ENCODE measurements around the gene ZNF14.
"Not testable (repeated sequence)": the region's sequence is repeated elsewhere in the genome, so short reads cannot be mapped to it uniquely, and the experiment has no call there.

Gene ZNF14

GRCh38 chr19:19732579-19733501, at the start of gene ZNF14:
Gene ZNF14 (minus strand): TSS chr19:19733112. CDS start chr19:19732958, 154 bp downstream.
- TF ChIP-seq, protein P1, sequence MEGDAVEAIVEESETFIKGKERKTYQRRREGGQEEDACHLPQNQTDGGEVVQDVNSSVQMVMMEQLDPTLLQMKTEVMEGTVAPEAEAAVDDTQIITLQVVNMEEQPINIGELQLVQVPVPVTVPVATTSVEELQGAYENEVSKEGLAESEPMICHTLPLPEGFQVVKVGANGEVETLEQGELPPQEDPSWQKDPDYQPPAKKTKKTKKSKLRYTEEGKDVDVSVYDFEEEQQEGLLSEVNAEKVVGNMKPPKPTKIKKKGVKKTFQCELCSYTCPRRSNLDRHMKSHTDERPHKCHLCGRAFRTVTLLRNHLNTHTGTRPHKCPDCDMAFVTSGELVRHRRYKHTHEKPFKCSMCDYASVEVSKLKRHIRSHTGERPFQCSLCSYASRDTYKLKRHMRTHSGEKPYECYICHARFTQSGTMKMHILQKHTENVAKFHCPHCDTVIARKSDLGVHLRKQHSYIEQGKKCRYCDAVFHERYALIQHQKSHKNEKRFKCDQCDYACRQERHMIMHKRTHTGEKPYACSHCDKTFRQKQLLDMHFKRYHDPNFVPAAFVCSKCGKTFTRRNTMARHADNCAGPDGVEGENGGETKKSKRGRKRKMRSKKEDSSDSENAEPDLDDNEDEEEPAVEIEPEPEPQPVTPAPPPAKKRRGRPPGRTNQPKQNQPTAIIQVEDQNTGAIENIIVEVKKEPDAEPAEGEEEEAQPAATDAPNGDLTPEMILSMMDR (conservative IDR thresholded peaks at IDR 0.05; ENCODE audit: low read depth, low read length): peak; percentile 23
- DNase-seq (ENCODE audit: low read depth): peak; percentile 71
- H3K4me3 ChIP-seq (ENCODE audit: low read length): peak within 1 kb of the TSS; percentile 79

GRCh38 chr19:19781791-19782190, 48.9 kb upstream of the ZNF14 start:
- H3K4me3 ChIP-seq (ENCODE audit: low read length); DNase-seq (ENCODE audit: low read depth): not testable (repeated sequence)

- no peak overlapping the region for H3K4me3 ChIP-seq (ENCODE audit: low read length)
- DNase-seq (ENCODE audit: low read depth): no peak
- TF ChIP-seq, protein P1 (conservative IDR thresholded peaks at IDR 0.05; ENCODE audit: low read depth, low read length): no peak
These were observed 45.8 kb upstream of the ZNF14 start for GRCh38 chr19:19778666-19779065.

DNA sequence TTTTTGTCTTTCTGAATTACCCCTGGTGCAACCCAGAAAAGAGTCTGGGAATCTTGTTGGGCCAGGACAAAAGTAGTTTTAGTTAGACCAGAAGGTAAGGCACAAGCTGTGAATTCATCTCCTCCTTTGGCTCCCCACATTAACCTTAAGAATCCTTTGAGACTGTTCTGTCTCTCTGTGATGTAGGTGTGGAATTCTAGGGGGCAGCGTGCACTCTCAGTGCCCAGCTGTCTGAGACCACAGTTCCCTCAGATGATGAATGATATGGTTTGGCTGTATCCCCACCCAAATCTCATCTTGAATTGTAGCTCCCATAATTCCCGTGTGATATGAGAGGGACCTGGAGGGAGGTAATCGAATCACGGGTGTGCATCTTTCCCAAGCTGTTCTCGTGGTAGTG, 44.8 kb upstream of the ZNF14 start:
- TF ChIP-seq, protein P1 (conservative IDR thresholded peaks at IDR 0.05; ENCODE audit: low read depth, low read length): no peak
- no peak for DNase-seq (ENCODE audit: low read depth)
- peak overlapping the region; percentile 82 for H3K4me3 ChIP-seq (ENCODE audit: low read length)

DNA sequence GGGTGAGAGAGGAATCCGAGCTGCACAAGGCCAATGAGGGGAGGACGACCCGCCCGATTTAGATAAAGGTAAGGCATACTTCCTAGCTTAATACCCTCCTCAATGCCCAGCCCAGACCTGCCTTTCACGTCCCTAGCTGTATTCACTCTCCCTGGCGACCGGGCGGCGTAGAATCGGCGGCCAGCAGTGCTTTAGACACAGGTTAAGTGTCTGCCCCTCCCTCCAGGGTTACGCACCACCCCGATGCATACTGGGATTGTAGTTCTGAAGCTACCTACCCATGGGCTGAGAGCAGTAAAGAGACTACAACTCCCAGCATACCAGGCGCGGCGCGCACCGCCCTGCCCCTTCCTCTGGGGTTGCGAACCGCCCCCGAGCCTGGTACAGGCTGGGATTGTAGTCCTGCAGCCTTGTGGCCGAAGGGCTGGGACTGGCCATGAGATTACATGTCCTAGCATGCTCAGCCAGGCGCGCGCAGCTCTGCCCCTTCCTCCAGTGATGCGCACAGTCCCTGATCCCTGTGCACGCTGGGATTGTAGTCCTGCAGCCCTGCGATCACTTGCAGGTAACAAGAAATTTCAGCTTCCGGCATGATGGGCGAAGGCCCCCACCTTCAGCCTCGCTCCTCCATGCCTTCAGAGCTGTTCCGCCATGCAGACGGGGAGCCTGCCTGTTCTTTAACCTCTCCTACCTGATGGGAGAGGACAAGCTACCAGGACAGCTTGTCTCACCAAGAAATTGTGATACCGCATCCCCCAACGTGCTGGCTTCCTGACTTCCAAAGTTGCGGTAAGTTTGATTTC, 43.5 kb upstream of the ZNF14 start:
- TF ChIP-seq, protein P1 (conservative IDR thresholded peaks at IDR 0.05; ENCODE audit: low read depth, low read length): no peak
- peak overlapping the region; percentile 82 for H3K4me3 ChIP-seq (ENCODE audit: low read length)
- DNase-seq (ENCODE audit: low read depth): peak; percentile 98

DNA sequence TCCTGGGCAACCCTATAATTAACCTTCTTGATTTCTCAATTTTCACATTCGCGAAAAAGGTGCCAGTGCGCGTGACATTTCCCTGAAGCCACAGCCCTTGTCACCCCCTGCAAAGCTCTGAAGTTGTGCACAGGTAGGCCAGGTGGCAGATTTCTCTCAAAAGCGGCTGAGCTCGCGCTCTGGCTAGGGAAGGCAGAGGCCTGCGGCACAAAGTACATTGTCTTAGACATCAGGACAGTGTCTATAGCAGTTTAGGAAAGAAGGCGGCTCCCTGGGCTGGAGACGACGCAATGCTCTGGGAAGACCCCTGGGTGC, 42.9 kb upstream of the ZNF14 start:
- peak overlapping the region; percentile 82 for H3K4me3 ChIP-seq (ENCODE audit: low read length)
- DNase-seq (ENCODE audit: low read depth): no peak
- TF ChIP-seq, protein P1 (conservative IDR thresholded peaks at IDR 0.05; ENCODE audit: low read depth, low read length): no peak

- TF ChIP-seq, protein P1 (conservative IDR thresholded peaks at IDR 0.05; ENCODE audit: low read depth, low read length): no peak
- no peak overlapping the region for H3K4me3 ChIP-seq (ENCODE audit: low read length)
- DNase-seq (ENCODE audit: low read depth): no peak
These were observed 41.6 kb upstream of the ZNF14 start for GRCh38 chr19:19774354-19775033.

DNA sequence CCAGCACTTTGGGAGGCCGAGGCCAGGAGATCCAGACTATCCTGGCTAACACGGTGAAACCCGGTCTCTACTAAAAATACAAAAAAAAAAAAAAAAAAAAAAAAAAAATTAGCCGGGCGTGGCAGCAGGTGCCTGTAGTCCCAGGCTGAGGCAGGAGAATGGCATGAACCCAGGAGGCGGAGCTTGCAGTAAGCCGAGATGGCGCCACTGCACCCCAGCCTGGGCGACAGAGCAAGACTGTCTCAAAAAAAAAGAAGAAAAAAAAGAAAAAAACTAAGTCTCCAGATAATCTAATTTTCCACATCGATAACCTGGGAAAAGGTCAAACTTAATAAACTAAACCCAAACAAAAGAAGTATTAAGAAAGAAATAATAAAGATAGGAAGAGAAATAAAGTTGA, 39.1 kb upstream of the ZNF14 start:
- DNase-seq (ENCODE audit: low read depth); H3K4me3 ChIP-seq (ENCODE audit: low read length): not testable (repeated sequence)

- not testable (repeated sequence) for DNase-seq (ENCODE audit: low read depth); H3K4me3 ChIP-seq (ENCODE audit: low read length)
These were observed 37.1 kb upstream of the ZNF14 start for GRCh38 chr19:19769971-19770370.

Data from retinal pigment epithelial cell (primary cell).